ENCODE data around the gene PAK3. TPM values are rescaled to one million over a fixed set of nuclear protein-coding genes. Genes with fewer than 3 reads are reported as not detected.

The PAK3 gene
- under 1 TPM in 3 of 4 donors, not detected in 1; 0.10 to 0.29 (median 0.26) TPM for total RNA-seq

- DNase-seq (peak; percentile 12 to 31), ATAC-seq (peak; percentile 66 to 74)
- Histone ChIP-seq H3K27ac (peak within 1 kb of the TSS in 1 of 4 donors; percentile 24), H3K36me3 (no peaks in the 10 kb centered on the region), H3K4me1 (no peaks in the 10 kb centered on the region), H3K27me3 (peaks cover 0 to 24% (median 5%) of the 10 kb centered on the region in 3 donors), H3K9me3 (no peaks in the 10 kb centered on the region), H3K4me3 (peak within 1 kb of the TSS; percentile 33 to 57 (median 43))
- in situ Hi-C loops (cut with MboI; ENCODE audit: low sequenced_read_pairs in 4 of 4) (no loop called here), intact Hi-C loops (cut with DNase I; ENCODE audit: low total_unique reads) (no loop called here)
- TF ChIP-seq POLR2A (IDR thresholded peaks at IDR 0.05) (peak in 1 of 2 donors; percentile 22), CTCF (IDR thresholded peaks at IDR 0.05 in 4 of 5, conservative IDR thresholded peaks at IDR 0.05 in 1 of 5) (no peak)
These were observed at the start of gene PAK3 for GRCh38 chrX:111095974-111096895. Gene PAK3 (plus strand): TSS chrX:111096191. CDS start chrX:111123104, 26,913 bp downstream.

DNA sequence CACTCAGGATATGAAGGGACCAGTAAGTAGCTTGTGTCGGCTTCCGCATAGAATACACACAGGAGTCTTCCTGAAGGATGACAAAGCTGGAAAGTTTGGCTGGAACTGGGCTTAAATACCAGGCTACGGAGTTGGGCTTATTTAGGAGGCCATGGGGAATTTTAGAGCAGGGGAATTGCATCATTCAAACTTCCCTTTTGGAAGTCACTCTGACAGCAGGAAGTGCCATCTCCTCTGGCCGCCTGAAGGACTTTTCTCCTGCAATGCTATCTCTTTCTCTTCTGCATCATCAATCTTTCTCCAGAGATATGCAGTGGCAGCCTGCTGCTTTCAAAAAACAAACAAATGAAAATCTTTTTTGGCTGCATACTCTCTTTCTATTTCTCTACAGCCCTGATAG is 48.4 kb upstream of the PAK3 start:
- Histone ChIP-seq H3K36me3 (no peaks in the 10 kb centered on the region), H3K4me3 (no peak overlapping the region), H3K27me3 (no peaks in the 10 kb centered on the region), H3K27ac (no peak overlapping the region), H3K9me3 (no peaks in the 10 kb centered on the region), H3K4me1 (no peaks in the 10 kb centered on the region)
- no peak for DNase-seq
- TF ChIP-seq CTCF (IDR thresholded peaks at IDR 0.05 in 4 of 5, conservative IDR thresholded peaks at IDR 0.05 in 1 of 5) (no peak), POLR2A (IDR thresholded peaks at IDR 0.05) (no peak)
- intact Hi-C loops (cut with DNase I; ENCODE audit: low total_unique reads): no loop called here
- in situ Hi-C loops (cut with MboI; ENCODE audit: low sequenced_read_pairs in 4 of 4): no loop called here
- no peak for ATAC-seq

- Histone ChIP-seq H3K27ac (no peak overlapping the region), H3K4me1 (no peaks in the 10 kb centered on the region), H3K36me3 (no peaks in the 10 kb centered on the region), H3K9me3 (no peaks in the 10 kb centered on the region), H3K4me3 (no peak overlapping the region), H3K27me3 (no peaks in the 10 kb centered on the region)
- ATAC-seq (no peak), DNase-seq (no peak)
- in situ Hi-C loops (cut with MboI; ENCODE audit: low sequenced_read_pairs in 4 of 4) (no loop called here), intact Hi-C loops (cut with DNase I; ENCODE audit: low total_unique reads) (no loop called here)
- TF ChIP-seq POLR2A (IDR thresholded peaks at IDR 0.05): no peak
- no peak for TF ChIP-seq CTCF (IDR thresholded peaks at IDR 0.05 in 4 of 5, conservative IDR thresholded peaks at IDR 0.05 in 1 of 5)
These were observed 43.5 kb upstream of the PAK3 start for GRCh38 chrX:111052478-111052877.

DNA sequence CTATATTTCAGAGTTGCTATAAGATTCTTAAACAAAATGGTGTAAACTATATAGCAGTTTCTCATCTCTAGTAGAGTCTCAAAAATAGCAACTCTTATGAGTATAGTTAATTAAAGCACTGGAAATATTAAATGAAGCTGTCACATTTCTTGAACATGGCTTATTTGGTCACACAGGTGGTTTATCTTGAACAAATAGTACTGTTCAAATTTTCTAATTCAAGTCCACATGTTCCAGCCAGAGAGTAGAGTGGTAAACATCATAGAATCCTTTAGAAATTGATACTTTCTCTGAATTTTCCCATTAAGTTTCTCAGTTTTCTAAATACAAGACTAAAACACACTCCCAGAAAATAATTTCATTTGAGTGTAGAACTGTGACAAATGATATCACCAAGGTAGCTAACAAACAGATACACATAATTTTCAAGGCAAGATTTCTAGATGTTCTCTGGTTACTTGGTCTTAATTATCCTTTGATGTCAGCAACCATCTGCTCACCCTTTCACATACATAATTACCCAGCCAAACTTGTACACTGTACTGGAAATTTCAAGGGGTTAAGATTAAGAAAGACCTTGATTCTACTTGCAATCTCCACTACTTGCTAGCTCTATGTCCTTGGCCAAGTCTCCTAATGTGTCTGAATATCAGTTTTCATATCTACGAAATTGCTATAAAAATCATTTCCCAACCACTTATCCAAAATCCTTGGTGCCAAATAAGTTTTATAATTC is 24.3 kb upstream of the PAK3 start:
- Histone ChIP-seq H3K4me1 (no peaks in the 10 kb centered on the region), H3K4me3 (no peak overlapping the region)
- in situ Hi-C loops (cut with MboI; ENCODE audit: low sequenced_read_pairs in 4 of 4): no loop called here

More for the DNA sequence above, 24.3 kb upstream of the PAK3 start:
- intact Hi-C loops (cut with DNase I; ENCODE audit: low total_unique reads): no loop called here
- Histone ChIP-seq H3K27ac (no peak overlapping the region), H3K27me3 (peaks cover 0 to 8% (median 0%) of the 10 kb centered on the region in 3 donors), H3K36me3 (no peaks in the 10 kb centered on the region), H3K9me3 (no peaks in the 10 kb centered on the region)
- ATAC-seq (no peak), DNase-seq (no peak)
- no peak for TF ChIP-seq POLR2A (IDR thresholded peaks at IDR 0.05)
- TF ChIP-seq CTCF (IDR thresholded peaks at IDR 0.05 in 4 of 5, conservative IDR thresholded peaks at IDR 0.05 in 1 of 5): no peak

All from gastrocnemius medialis (tissue), 4 donors.